GM12892 (cell line): Measurements from ENCODE around the gene POMC.

Experiments used
- POLR2A ChIP-seq: IDR thresholded peaks from 2 replicates; pipeline ENCODE4 v1.6.1; 2011; ENCODE audit warnings: low read depth, low read length, control low read depth
- POLR2AphosphoS5 ChIP-seq: IDR thresholded peaks from 2 replicates; pipeline ENCODE4 v1.6.1; 2011; ENCODE audit warnings: low read depth, low read length, control low read depth
- TAF1 ChIP-seq: IDR thresholded peaks from 2 replicates; pipeline ENCODE4 v1.6.1; 2011; ENCODE audit warnings: low read depth, mild to moderate bottlenecking, control low read depth, low read length, borderline replicate concordance

DNA sequence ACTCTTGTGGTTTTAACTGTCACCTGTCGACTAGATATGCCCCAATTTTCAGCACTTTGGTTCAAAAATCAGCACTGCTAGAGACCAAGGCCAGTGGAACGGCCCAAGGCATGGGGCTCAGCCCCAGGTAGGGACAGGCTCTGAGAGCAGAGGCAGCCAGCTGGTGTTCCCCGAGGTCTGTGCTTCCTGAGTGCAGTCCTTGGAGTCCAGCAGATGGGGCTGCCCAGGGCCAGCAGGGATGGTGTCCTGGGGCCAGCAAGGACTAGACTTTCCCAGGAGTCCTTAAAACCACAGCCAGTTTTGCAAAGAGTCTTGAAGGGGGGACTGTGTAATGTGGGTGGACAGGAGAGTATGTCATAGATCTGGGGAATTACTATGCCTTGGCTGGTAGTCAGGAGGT, 56.3 kb downstream of the POMC start:
- TF ChIP-seq TAF1 (no peak), POLR2A (no peak), POLR2AphosphoS5 (no peak)
